ENCODE data around the gene GABPB2. TPM values are rescaled to one million over a fixed set of nuclear protein-coding genes. Genes with fewer than 3 reads are reported as not detected.

GABPB2 gene
- total RNA-seq, 1 donor from 2014 or later, result 19.4 TPM

- H3K27me3 Mint-ChIP-seq (ENCODE audit: insufficient read depth), result peaks cover 25% of the 10 kb centered on the region
- peak overlapping the region; percentile 41 for H3K4me3 Mint-ChIP-seq
- no peak overlapping the region for H3K27ac Mint-ChIP-seq
- no peaks in the 10 kb centered on the region for H3K36me3 Mint-ChIP-seq (ENCODE audit: low read depth)
- H3K9me3 Mint-ChIP-seq, result no peaks in the 10 kb centered on the region
- DNase-seq (ENCODE audit: low spot score), result no peak
- peaks cover 22% of the 10 kb centered on the region for H3K4me1 Mint-ChIP-seq (ENCODE audit: low read depth)
- intact Hi-C loops (cut with micrococcal nuclease), result no loop called here
Observed at GRCh38 chr1:151144474-151145303, 74.1 kb downstream of the GABPB2 start.

- no peak overlapping the region for H3K27ac Mint-ChIP-seq
- no peaks in the 10 kb centered on the region for H3K36me3 Mint-ChIP-seq (ENCODE audit: low read depth)
- H3K27me3 Mint-ChIP-seq (ENCODE audit: insufficient read depth), result peaks cover 20% of the 10 kb centered on the region
- intact Hi-C loops (cut with micrococcal nuclease), result loop anchor here (1.0 to 2.0 kb wide), 3 partner anchors 11 to 75 kb away; partner anchors contain the start of genes GABPB2 and TNFAIP8L2
- H3K9me3 Mint-ChIP-seq, result no peaks in the 10 kb centered on the region
- peak overlapping the region; percentile 97 for H3K4me3 Mint-ChIP-seq
- no peak for DNase-seq (ENCODE audit: low spot score)
- H3K4me1 Mint-ChIP-seq (ENCODE audit: low read depth), result peaks cover 22% of the 10 kb centered on the region
Observed at GRCh38 chr1:151145304-151146071, 74.9 kb downstream of the GABPB2 start.

- Mint-ChIP-seq H3K36me3 (ENCODE audit: low read depth) (no peaks in the 10 kb centered on the region), H3K4me3 (peak overlapping the region; percentile 97), H3K4me1 (ENCODE audit: low read depth) (peaks cover 22% of the 10 kb centered on the region), H3K9me3 (no peaks in the 10 kb centered on the region), H3K27ac (no peak overlapping the region), H3K27me3 (ENCODE audit: insufficient read depth) (peaks cover 20% of the 10 kb centered on the region)
- intact Hi-C loops (cut with micrococcal nuclease), result loop anchor here (1.0 to 2.0 kb wide), 3 partner anchors 10 to 75 kb away; partner anchors contain the start of genes GABPB2 and TNFAIP8L2
- no peak for DNase-seq (ENCODE audit: low spot score)
Observed at GRCh38 chr1:151146072-151146411, 75.5 kb downstream of the GABPB2 start.

GRCh38 chr1:151146412-151147131 is 76.0 kb downstream of the GABPB2 start, which contains the start of gene SEMA6C:
Gene SEMA6C, minus strand, starts transcription at chr1:151146631. Its CDS starts 4,010 bp downstream, at chr1:151142621.
- Mint-ChIP-seq H3K36me3 (ENCODE audit: low read depth) (no peaks in the 10 kb centered on the region), H3K27ac (peak within 1 kb of the TSS; percentile 57), H3K27me3 (ENCODE audit: insufficient read depth) (peaks cover 20% of the 10 kb centered on the region), H3K9me3 (no peaks in the 10 kb centered on the region), H3K4me1 (ENCODE audit: low read depth) (peaks cover 22% of the 10 kb centered on the region), H3K4me3 (peak within 1 kb of the TSS; percentile 97)
- intact Hi-C loops (cut with micrococcal nuclease), result loop anchor here (1.0 to 2.0 kb wide), 3 partner anchors 10 to 76 kb away; partner anchors contain the start of genes GABPB2 and TNFAIP8L2
- DNase-seq (ENCODE audit: low spot score), result peak; percentile 91

GRCh38 chr1:151147132-151147503 is 76.6 kb downstream of the GABPB2 start:
- Mint-ChIP-seq H3K4me1 (ENCODE audit: low read depth) (peaks cover 22% of the 10 kb centered on the region), H3K36me3 (ENCODE audit: low read depth) (no peaks in the 10 kb centered on the region), H3K4me3 (peak overlapping the region; percentile 97), H3K9me3 (no peaks in the 10 kb centered on the region), H3K27ac (peak overlapping the region; percentile 53), H3K27me3 (ENCODE audit: insufficient read depth) (peaks cover 20% of the 10 kb centered on the region)
- no peak for DNase-seq (ENCODE audit: low spot score)
- intact Hi-C loops (cut with micrococcal nuclease), result loop anchor here (2.0 kb wide), 1 partner anchor 76 kb away; the partner anchor contains the start of gene GABPB2

- intact Hi-C loops (cut with micrococcal nuclease), result loop anchor here (2.0 kb wide), 1 partner anchor 77 kb away; the partner anchor contains the start of gene GABPB2
- no peaks in the 10 kb centered on the region for H3K9me3 Mint-ChIP-seq
- no peak overlapping the region for H3K27ac Mint-ChIP-seq
- H3K4me1 Mint-ChIP-seq (ENCODE audit: low read depth), result peaks cover 22% of the 10 kb centered on the region
- peaks cover 20% of the 10 kb centered on the region for H3K27me3 Mint-ChIP-seq (ENCODE audit: insufficient read depth)
- H3K4me3 Mint-ChIP-seq, result peak overlapping the region; percentile 29
- no peaks in the 10 kb centered on the region for H3K36me3 Mint-ChIP-seq (ENCODE audit: low read depth)
- DNase-seq (ENCODE audit: low spot score), result no peak
Observed at GRCh38 chr1:151147665-151148064, 77.1 kb downstream of the GABPB2 start.

GRCh38 chr1:151156515-151156819 is 85.9 kb downstream of the GABPB2 start, which contains the start of gene TNFAIP8L2:
Gene TNFAIP8L2, plus strand, starts transcription at chr1:151156649. Its CDS starts 2,049 bp downstream, at chr1:151158698.
- peaks cover 29% of the 10 kb centered on the region for H3K36me3 Mint-ChIP-seq (ENCODE audit: low read depth)
- peaks cover 42% of the 10 kb centered on the region for H3K4me1 Mint-ChIP-seq (ENCODE audit: low read depth)

GRCh38 chr1:151157067-151157531 is 86.5 kb downstream of the GABPB2 start:
- intact Hi-C loops (cut with micrococcal nuclease), result loop anchor here (1.0 to 5.0 kb wide), 7 partner anchors 8 to 595 kb away; partner anchors contain the start of genes ENSA, LYSMD1, PI4KB and PIP5K1A
- DNase-seq (ENCODE audit: low spot score), result peak; percentile 70
- H3K4me1 Mint-ChIP-seq (ENCODE audit: low read depth), result peaks cover 48% of the 10 kb centered on the region
- H3K27ac Mint-ChIP-seq, result peak overlapping the region; percentile 99
- peak overlapping the region; percentile 92 for H3K4me3 Mint-ChIP-seq
- H3K27me3 Mint-ChIP-seq (ENCODE audit: insufficient read depth), result no peaks in the 10 kb centered on the region
- H3K9me3 Mint-ChIP-seq, result no peaks in the 10 kb centered on the region
- peaks cover 33% of the 10 kb centered on the region for H3K36me3 Mint-ChIP-seq (ENCODE audit: low read depth)

More at GRCh38 chr1:151156515-151156819, 85.9 kb downstream of the GABPB2 start, which contains the start of gene TNFAIP8L2:
- H3K27ac Mint-ChIP-seq, result peak within 1 kb of the TSS; percentile 99
- no peaks in the 10 kb centered on the region for H3K27me3 Mint-ChIP-seq (ENCODE audit: insufficient read depth)
- H3K9me3 Mint-ChIP-seq, result no peaks in the 10 kb centered on the region
- H3K4me3 Mint-ChIP-seq, result peak within 1 kb of the TSS; percentile 92
- peak; percentile 72 for DNase-seq (ENCODE audit: low spot score)
- intact Hi-C loops (cut with micrococcal nuclease), result loop anchor here (1.0 to 5.0 kb wide), 13 partner anchors 10 to 594 kb away; partner anchors contain the start of genes ARNT, CDC42SE1, ENSA and PI4KB

- DNase-seq (ENCODE audit: low spot score), result no peak
- H3K4me1 Mint-ChIP-seq (ENCODE audit: low read depth), result peaks cover 56% of the 10 kb centered on the region
- H3K27me3 Mint-ChIP-seq (ENCODE audit: insufficient read depth), result no peaks in the 10 kb centered on the region
- H3K9me3 Mint-ChIP-seq, result no peaks in the 10 kb centered on the region
- peaks cover 40% of the 10 kb centered on the region for H3K36me3 Mint-ChIP-seq (ENCODE audit: low read depth)
- H3K27ac Mint-ChIP-seq, result peak overlapping the region; percentile 99
- H3K4me3 Mint-ChIP-seq, result peak overlapping the region; percentile 92
- intact Hi-C loops (cut with micrococcal nuclease), result loop anchor here (5.0 kb wide), 2 partner anchors 169 to 596 kb away; partner anchors contain the start of gene PI4KB
Observed at GRCh38 chr1:151158326-151158725, 87.8 kb downstream of the GABPB2 start.

GRCh38 chr1:151158751-151159251 is 88.2 kb downstream of the GABPB2 start:
- intact Hi-C loops (cut with micrococcal nuclease), result loop anchor here (5.0 kb wide), 2 partner anchors 168 to 596 kb away; partner anchors contain the start of gene PI4KB
- peak overlapping the region; percentile 99 for H3K27ac Mint-ChIP-seq
- H3K27me3 Mint-ChIP-seq (ENCODE audit: insufficient read depth), result no peaks in the 10 kb centered on the region
- H3K4me3 Mint-ChIP-seq, result peak overlapping the region; percentile 92
- H3K4me1 Mint-ChIP-seq (ENCODE audit: low read depth), result peaks cover 56% of the 10 kb centered on the region
- no peaks in the 10 kb centered on the region for H3K9me3 Mint-ChIP-seq
- DNase-seq (ENCODE audit: low spot score), result no peak
- peaks cover 40% of the 10 kb centered on the region for H3K36me3 Mint-ChIP-seq (ENCODE audit: low read depth)

GRCh38 chr1:151159373-151159772 is 88.8 kb downstream of the GABPB2 start:
- peaks cover 42% of the 10 kb centered on the region for H3K36me3 Mint-ChIP-seq (ENCODE audit: low read depth)
- H3K27ac Mint-ChIP-seq, result peak overlapping the region; percentile 99
- H3K9me3 Mint-ChIP-seq, result no peaks in the 10 kb centered on the region
- no peaks in the 10 kb centered on the region for H3K27me3 Mint-ChIP-seq (ENCODE audit: insufficient read depth)
- intact Hi-C loops (cut with micrococcal nuclease), result loop anchor here (5.0 kb wide), 2 partner anchors 168 to 597 kb away; partner anchors contain the start of gene PI4KB
- no peak for DNase-seq (ENCODE audit: low spot score)
- H3K4me3 Mint-ChIP-seq, result peak overlapping the region; percentile 60
- peaks cover 61% of the 10 kb centered on the region for H3K4me1 Mint-ChIP-seq (ENCODE audit: low read depth)

All from activated T-helper 1 cell treated with anti-CD3 and anti-CD28 coated beads, Interleukin-12 subunit alpha, Interleukin-12 subunit beta, Interleukin-2, Interleukin-4 antibody, amounts not matched to agents 30 ng/mL and 10 ng/mL and 1 ng/mL, durations not matched to agents 14 hours and 24 hours and 36 hours (primary cell).